ENCODE measurements around the gene NOTUM. TPM values are rescaled to one million over a fixed set of nuclear protein-coding genes. Genes with fewer than 3 reads are reported as not detected.
A peak's percentile ranks its signal among the peaks of the same experiment; 100 is the strongest.

The NOTUM gene
- total and polyA plus RNA-seq, 2 experiments from 2014 or later: 0.29 to 1.6 TPM

- ATAC-seq (peak; percentile 35), DNase-seq (ENCODE audit: low spot score) (peak; percentile 44)
- Histone ChIP-seq H3K27me3 (ENCODE audit: insufficient read depth) (no peaks in the 10 kb centered on the region), H3F3A (replicated peaks; ENCODE audit: low read depth) (0 out of 2 replicates have a peak, but pooled peaks cover 2% of the 10 kb centered on the region), H3K4me3 (no peak overlapping the region), H3K4me2 (no peak overlapping the region), H3K27ac (ENCODE audit: low read depth) (no peak overlapping the region), H4K20me1 (replicated peaks; ENCODE audit: insufficient read depth) (0 out of 2 replicates have a peak, but pooled peaks cover 4% of the 10 kb centered on the region), H3K36me3 (ENCODE audit: insufficient read depth) (no peaks in the 10 kb centered on the region), H3K4me1 (ENCODE audit: insufficient read depth) (no peaks in the 10 kb centered on the region), H3K9me2 (ENCODE audit: insufficient read depth) (no peaks in the 10 kb centered on the region), H3K79me2 (replicated peaks; ENCODE audit: insufficient read depth) (no peaks in the 10 kb centered on the region), H2AFZ (no peak overlapping the region)
- Mint-ChIP-seq H3K27me3 (ENCODE audit: insufficient read depth, low read depth, poor library complexity) (peaks cover 14% of the 10 kb centered on the region), H3K4me3 (no peak overlapping the region), H3K4me1 (peaks cover 2% of the 10 kb centered on the region; the same call in 1 of the 3 replicates), H3K9me3 (no peaks in the 10 kb centered on the region), H3K27ac (no peak overlapping the region), H3K36me3 (ENCODE audit: low read depth) (peaks cover 6% of the 10 kb centered on the region; the same call in 1 of the 3 replicates)
- TF ChIP-seq REST (IDR thresholded peaks at IDR 0.05; ENCODE audit: unreplicated experiment): no peak
- peak in 1 of 2 experiments; percentile 41; a peak in 2 of 4 replicates for TF ChIP-seq CTCF (conservative IDR thresholded peaks at IDR 0.05; ENCODE audit: low read depth in 2 of 2)
Measured at GRCh38 chr17:81999976-82000802, 39.2 kb upstream of the NOTUM start.

- TF ChIP-seq CTCF (conservative IDR thresholded peaks at IDR 0.05; ENCODE audit: low read depth in 2 of 2): no peak
- no peak for TF ChIP-seq EZH2phosphoT487 (IDR thresholded peaks at IDR 0.05; ENCODE audit: unreplicated experiment)
- H3K79me2 ChIP-seq (replicated peaks; ENCODE audit: insufficient read depth): no peaks in the 10 kb centered on the region
- no peaks in the 10 kb centered on the region for H3K36me3 ChIP-seq (ENCODE audit: insufficient read depth)
- DNase-seq (ENCODE audit: low spot score) (no peak), ATAC-seq (no peak)
- 0 out of 2 replicates have a peak, but pooled peaks cover 2% of the 10 kb centered on the region for H3F3A ChIP-seq (replicated peaks; ENCODE audit: low read depth)
- Mint-ChIP-seq H3K27ac (no peak overlapping the region), H3K9me3 (no peaks in the 10 kb centered on the region), H3K4me3 (no peak overlapping the region), H3K4me1 (peaks cover 2% of the 10 kb centered on the region; the same call in 1 of the 3 replicates), H3K36me3 (ENCODE audit: low read depth) (peaks cover 6% of the 10 kb centered on the region; the same call in 1 of the 3 replicates), H3K27me3 (ENCODE audit: insufficient read depth, low read depth, poor library complexity) (peaks cover 14% of the 10 kb centered on the region)
- no peaks in the 10 kb centered on the region for H3K4me1 ChIP-seq (ENCODE audit: insufficient read depth)
- H3K4me3 ChIP-seq: no peak overlapping the region
- H3K27ac ChIP-seq (ENCODE audit: low read depth): no peak overlapping the region
- H2AFZ ChIP-seq: no peak overlapping the region
- H3K4me2 ChIP-seq: no peak overlapping the region
- no peaks in the 10 kb centered on the region for H3K9me2 ChIP-seq (ENCODE audit: insufficient read depth)
- H3K27me3 ChIP-seq (ENCODE audit: insufficient read depth): no peaks in the 10 kb centered on the region
- 0 out of 2 replicates have a peak, but pooled peaks cover 4% of the 10 kb centered on the region for H4K20me1 ChIP-seq (replicated peaks; ENCODE audit: insufficient read depth)
Measured at GRCh38 chr17:81999587-81999975, 38.6 kb upstream of the NOTUM start.

All from GM23338 (cell line).